Neural progenitor cell (in vitro differentiated cells): Measurements from ENCODE around the gene LTBP1.

Source experiments
- EZH2 ChIP-seq: fragments of 200-600 bp; sonication (generic); IDR thresholded peaks from 2 replicates; pipeline ENCODE4 v1.6.1; 2017; ENCODE audit warnings: antibody characterized with exemption, mild to moderate bottlenecking, moderate library complexity
- TF ChIP-seq, protein P1 (sequence below): fragments of 200-600 bp; sonication (generic); IDR thresholded peaks from 2 replicates; pipeline ENCODE4 v1.5.1; 2017; ENCODE audit warnings: antibody characterized with exemption, mild to moderate bottlenecking

DNA sequence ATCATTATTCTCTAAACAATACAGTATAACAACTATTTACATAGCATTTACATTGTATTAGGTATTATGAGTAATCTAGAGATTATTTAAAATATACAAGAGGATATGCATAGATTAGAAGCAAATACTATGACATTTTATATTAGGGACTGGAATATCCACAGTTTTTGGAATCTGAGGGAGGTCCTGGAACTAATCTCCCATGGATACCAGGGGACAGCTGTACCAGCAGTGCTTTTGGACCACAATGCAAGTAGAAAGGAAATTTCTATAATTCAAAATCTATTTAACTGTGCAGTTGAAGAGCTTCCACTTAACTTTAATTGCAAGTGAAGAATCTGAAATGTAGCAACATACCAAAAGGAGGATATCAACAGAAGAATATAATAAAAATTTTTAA lies 120.8 kb downstream of the LTBP1 start:
- TF ChIP-seq, protein P1, sequence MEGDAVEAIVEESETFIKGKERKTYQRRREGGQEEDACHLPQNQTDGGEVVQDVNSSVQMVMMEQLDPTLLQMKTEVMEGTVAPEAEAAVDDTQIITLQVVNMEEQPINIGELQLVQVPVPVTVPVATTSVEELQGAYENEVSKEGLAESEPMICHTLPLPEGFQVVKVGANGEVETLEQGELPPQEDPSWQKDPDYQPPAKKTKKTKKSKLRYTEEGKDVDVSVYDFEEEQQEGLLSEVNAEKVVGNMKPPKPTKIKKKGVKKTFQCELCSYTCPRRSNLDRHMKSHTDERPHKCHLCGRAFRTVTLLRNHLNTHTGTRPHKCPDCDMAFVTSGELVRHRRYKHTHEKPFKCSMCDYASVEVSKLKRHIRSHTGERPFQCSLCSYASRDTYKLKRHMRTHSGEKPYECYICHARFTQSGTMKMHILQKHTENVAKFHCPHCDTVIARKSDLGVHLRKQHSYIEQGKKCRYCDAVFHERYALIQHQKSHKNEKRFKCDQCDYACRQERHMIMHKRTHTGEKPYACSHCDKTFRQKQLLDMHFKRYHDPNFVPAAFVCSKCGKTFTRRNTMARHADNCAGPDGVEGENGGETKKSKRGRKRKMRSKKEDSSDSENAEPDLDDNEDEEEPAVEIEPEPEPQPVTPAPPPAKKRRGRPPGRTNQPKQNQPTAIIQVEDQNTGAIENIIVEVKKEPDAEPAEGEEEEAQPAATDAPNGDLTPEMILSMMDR = no peak
- no peak for TF ChIP-seq EZH2
